ENCODE measurements around the gene NEDD9.

Gene NEDD9

DNA sequence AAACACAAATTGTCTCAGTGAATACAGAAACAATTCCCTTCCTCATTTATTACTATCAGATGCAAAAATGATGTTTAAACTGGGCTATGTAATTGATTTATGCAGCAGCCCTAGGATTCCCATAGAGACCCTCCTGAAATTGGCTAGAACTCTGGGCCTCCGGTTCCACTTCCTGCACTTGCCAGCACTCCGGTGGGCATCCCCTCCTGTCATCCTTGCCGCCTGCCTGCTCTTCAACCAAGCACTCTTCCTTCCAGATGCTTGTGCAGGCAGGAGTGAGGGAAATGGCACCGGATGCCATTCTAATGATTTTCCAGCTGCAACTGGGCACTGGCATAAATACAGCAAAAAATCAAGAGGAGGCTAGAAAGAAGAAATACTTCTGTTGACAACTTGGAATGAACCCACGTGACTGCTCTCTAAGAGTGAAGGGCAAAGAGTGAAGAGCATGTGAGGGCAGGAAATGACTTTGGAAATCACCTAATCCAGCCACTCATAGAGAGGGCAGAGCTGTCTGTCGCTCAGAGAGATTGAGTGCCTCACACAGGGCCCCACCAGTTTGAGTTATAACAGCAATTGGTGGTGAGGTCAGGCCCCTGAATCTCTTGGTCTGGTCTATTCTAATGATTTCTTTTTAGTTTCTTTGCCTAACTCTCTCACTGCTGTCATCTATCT lies 3.7 kb upstream of the NEDD9 start:
- no peak for DNase-seq (ENCODE audit: low read depth in 1 of 2, low spot score in 1 of 2)

DNA sequence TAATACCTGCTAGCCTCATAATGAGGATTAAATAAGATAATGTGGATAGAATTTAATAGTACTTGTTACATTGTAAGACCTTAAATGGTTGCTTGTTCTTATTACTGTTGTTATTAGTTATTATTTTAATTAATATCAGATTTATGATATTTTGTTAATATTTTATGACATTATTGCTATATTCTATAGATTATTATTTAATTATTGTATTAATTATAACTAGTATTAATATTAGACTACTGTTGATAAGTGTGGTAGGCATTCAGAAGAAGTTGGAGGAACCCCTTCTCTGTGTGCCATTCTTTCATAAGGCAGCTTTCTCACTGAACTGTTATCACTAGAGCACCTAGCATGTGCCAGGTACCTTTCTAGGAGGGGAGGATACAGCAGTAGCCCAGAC lies 2.6 kb upstream of the NEDD9 start:
- DNase-seq (ENCODE audit: low read depth in 1 of 2, low spot score in 1 of 2) = no peak

DNA sequence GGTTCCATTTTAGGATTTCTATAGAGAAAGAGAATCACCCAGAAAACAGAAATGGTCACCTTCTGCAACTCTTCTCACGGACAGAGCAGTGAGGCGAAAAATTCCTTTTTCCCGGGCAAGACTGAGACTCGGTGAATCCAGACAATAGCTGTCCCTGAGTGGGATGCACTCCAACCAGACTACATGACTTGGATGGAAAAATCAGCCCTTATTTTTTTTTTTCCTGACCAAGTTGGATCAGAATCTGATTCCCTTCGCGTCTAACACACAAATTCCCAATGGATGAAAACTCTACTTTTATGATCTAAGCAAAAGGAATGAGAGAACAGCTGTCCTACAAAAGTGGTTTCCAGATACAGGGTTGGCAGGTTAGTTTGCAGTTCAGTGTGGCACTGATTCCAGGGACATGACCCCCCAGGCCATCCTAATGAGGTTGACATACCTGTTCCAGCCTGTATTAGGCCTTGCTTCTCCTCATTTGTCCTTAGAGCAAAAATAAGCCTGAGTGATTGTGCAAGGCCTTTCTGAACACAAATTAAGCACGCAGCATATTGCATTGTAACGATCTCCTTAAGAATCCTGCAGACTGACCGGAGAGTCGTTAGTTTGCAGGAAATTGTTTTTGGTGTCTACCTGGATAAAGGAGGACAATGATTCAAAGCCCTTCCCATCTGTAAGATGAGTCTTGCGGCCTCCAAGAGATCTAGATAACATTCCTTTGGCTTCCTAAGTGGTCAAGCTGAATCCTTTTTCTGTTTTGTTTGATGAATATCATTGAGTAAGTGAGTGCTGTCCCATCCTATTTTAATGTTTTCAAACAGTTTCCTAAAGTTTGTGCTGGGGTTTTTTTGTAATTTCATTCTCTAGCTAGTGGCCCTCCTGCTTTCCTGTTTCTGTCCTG lies 1.5 kb upstream of the NEDD9 start:
- DNase-seq (ENCODE audit: low read depth in 1 of 2, low spot score in 1 of 2) = no peak

DNA sequence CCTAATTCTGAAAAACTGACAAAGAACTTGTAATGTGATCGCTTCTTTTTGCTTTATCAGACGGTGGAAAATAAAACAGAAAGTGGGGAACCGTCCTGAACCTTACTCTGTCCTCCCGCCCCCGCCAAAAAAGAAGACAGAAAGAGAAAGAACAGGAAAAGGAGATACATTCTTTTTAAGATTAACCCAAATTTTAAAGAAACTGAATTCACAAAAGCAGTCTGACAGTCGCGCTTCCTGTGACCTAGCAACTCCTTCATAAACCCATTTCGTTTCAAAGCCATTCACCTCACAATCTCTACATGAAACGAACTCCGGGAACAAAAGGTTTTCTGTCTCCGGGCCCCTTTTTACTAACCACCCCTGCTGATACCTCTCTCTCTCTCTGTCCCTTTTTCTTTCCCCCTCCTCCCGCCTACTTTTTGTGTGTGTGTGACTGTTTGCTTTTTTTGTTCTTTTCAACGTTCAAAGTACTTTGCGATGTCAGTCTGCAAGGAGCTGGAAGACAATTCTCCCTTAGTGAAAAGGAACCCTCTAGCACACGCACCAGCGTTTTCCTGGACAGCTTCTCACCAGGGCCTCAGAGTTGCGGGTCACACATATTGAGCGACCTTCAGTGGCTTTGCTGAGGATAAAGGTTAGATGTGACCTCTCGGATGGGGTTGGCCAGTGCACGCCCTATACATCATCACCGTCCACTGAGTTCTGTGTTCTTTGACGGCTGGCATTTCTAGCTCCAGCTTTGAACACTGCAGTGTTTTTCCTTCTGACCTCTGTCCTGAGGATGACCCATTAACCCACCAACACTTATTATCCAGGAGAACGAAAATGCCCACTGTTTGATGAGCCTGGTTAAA lies 530 bp upstream of the NEDD9 start:
- no peak for DNase-seq (ENCODE audit: low read depth in 1 of 2, low spot score in 1 of 2)

DNA sequence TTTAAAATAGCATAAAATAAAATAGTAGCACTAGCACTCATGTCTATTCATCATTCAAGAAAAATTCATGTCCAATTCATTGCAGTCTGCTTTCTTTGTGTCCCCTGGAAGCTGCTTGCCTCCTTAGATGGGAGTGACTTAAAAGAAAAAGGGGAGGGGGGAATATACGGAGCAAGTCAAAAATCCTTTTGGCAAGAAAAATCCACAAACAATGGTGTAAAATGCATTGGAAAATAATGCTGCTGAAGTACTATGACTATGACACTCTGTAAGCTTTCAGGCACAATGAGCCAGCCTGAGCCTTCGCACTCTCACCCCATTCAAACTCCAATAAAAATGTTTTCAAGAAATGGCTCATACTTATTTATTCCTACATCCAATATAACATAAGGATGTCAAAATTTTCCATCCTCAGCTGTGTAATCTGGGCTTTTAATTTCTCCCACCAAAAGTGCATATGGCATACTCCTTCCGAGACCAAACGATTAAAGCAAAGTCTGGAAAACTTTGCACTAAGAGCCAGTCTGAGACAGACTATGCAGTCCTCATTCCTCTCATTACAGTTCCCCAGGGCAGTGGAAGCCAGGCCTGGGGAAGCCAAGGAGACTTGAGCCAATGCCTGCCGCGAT lies 790 bp downstream of the NEDD9 start:
- DNase-seq (ENCODE audit: low read depth in 1 of 2, low spot score in 1 of 2) = no peak

DNA sequence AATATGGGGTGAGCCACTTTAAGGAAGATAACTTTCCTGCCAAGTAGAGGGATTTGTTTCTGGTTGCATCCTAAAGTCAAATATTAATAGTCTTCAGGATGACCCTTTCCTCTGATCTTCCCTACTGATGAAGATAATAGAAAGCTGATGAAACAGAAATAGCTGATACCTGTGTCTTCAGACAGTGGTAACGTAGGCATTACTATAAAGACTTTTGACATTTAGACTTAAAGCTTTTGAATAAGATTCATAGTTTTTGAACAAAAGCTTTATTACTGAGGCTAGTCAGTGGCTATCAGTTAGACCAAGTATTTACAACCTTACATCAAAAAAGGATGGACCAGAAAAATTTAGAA lies 1.4 kb downstream of the NEDD9 start:
- DNase-seq (ENCODE audit: low read depth in 1 of 2, low spot score in 1 of 2) = no peak

DNA sequence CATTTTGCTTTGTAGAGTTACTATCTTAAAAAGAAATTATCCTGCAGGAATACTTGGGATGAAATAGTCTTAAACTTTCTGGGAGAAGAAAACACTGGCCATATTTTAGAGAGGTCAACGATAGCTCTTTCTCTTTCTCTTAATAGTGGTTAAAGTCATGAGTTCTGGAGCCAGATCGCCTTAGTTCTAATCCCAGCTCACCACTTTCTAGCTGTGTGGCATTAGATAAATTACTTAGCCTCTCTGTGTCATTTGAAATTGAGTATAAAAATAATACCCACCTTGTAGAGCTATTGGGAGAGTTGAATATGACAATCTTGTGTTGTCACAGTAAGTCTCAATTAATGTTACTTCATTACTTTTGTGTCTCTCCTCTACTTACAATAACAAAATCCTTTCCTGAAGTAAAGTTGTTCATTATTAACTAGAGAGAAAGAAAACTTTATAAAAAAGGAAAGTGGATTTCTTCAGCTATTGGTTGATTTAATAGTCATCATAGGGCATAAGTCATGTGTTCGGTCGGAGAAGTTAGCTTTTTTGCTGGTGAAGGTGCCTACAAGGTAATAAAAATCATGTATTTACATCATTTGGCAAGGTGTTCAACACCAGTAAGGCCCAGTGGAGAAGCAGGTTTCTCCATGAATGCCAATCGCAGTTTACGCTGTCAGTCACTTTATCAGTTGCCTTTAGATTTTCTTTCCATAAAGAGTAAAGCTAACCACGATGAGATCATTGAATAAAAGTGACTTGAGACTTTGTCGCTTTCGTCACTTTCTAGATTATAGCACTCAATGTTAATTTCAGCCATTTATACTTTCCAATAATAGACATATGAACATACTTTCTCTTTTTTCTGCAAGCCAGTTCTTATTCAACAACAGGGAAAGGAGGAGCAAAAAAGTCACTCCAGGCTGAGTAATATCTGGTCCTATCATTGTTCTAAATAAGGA lies 2.0 kb downstream of the NEDD9 start:
- no peak for DNase-seq (ENCODE audit: low read depth in 1 of 2, low spot score in 1 of 2)

DNA sequence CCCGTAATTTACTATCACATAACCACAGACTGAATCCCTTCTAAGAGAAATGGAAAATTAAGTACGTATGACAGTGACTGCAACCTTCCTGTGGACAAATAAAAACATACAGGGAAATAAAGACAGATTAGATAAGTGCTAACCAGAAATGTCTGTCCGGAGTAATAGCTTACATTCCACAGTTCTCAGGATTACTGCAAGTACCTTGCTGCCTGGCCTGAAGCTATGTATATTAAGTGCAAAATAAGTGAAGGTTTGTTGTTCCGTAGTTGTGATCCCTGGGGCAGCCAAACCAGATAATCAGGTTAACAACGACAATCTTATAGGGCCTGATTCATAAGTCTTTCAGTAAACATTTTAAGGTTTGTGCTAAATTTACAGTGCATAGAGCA lies 2.8 kb downstream of the NEDD9 start:
- DNase-seq (ENCODE audit: low read depth in 1 of 2, low spot score in 1 of 2) = no peak

DNA sequence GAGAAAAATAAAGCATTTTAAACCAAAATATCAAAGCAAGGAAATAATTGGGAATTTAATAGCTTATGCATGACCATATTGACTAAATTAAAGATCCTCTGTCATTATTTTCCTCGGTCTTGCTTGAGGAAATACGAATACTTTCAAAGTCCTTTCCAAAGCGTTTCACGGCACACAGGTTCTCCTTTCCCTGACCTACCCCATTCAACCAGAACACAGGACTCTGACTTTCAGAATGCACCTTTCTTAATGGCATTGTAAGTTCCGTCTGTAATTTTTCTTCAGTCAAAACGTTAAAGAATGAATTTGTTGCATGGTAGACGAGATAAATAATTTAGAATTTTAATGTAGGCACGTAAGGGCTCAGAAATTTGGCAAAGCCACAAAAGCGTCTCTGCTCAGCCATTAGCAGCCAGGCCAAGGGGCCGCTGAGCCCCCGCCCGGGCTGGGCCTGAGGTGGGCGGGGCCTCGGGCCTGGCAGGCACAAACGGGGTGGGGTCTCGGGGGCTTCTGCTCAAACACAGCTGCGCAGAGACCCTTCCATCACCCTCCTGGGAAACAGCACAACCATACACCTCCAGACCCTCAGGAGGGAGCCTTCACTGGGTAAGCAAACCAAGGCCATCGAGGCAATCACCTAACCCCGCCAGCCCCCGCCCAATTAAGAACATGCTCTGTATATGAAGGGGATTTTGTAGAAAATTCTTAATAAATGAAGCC lies 3.4 kb downstream of the NEDD9 start:
- no peak for DNase-seq (ENCODE audit: low read depth in 1 of 2, low spot score in 1 of 2)

DNA sequence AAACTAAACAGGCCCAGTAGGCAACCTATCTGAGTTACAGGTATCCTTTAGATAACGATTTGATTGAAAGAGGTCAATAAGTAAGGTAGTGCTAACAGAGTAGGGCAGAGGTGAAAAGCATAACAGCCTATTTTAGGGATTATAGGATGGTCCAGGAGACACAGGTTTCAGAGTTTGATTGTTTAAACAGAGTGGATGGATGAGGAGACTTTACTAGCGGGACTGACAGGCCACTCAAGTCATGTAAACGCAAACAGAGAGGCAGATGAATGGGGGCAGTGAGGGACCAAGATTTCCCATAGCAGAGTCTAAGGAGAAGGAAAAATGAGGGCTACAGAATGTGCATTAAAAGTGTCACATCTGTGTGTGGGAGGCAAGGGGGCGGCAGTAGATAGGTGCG lies 4.8 kb downstream of the NEDD9 start:
- DNase-seq (ENCODE audit: low read depth in 1 of 2, low spot score in 1 of 2) = no peak

DNA sequence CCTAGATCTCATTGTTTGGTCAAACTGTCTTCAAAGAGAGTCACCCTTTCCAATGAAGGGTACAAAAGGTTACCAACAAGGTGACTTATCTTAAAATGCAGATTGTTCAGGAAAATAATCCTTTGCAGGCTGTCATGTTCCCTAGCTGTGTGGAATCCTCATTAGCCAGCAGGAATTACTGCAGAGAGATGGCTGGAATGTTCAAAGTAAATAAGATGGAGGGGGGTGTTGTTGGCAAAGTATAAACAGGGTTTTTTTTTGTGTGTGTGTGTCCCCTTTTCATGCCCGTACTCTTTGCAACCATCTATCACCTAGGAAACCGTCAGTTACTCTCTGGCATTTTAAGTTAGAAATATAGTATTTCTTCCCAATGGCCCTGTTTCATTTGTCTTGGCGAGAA lies 6.5 kb downstream of the NEDD9 start:
- DNase-seq (ENCODE audit: low read depth in 1 of 2, low spot score in 1 of 2) = no peak

DNA sequence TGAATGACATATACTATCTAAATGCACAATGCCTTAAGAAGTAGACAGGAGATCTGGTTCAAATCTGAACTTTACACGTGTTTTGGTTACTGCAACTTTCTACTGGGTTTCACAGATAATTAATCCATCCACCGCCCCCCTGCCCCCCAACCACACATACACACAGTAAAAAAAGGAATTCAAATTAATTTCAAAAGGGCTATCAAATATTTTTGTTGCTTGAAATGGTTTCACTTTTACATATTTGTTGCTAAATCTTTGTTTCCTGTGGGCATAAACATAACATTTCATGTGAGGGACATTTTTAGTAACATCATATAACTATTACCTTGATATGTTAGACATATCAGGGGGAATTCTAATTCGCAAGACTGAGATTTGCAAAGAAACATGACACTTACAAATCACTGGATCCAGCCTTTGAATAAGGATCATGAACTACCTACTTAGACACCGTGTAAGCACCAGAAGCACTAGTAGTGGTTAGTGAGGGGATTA lies 7.5 kb downstream of the NEDD9 start:
- no peak for DNase-seq (ENCODE audit: low read depth in 1 of 2, low spot score in 1 of 2)

DNA sequence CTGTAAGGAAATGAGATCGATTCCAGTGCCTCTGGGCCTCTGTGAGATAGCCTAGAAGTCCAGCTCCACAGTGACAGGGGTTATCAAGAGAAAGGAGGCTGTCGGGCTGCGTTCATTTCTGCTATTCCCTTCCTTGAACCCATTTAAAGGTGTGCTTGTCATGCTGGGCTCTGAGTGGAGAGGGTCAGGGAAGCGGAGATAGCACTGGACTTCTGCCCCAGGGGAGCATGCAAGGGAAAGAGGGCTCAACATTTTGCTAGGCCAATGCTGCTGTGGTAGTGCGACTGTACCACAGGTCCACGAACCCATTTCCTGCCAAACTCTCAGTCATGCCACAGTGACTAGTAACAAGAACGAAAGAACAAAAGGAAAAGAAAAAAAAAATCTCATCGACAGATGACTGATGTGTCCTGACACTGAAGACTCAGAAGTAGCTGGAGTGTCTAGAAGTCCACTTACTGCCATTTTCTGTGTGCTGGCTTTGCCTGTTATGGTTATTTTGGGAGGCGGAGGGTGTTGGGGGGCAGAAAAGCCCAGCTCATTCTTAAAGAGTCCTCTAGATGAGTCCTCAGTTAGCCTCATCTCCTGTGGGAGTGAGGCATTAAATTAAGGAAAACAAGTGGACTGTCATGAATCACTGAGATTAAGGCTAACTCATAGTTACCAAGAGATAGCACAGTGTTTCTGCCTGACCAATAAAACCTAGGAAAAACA lies 8.1 kb downstream of the NEDD9 start:
- DNase-seq (ENCODE audit: low read depth in 1 of 2, low spot score in 1 of 2) = peak in 1 of 2 donors; percentile 11

DNA sequence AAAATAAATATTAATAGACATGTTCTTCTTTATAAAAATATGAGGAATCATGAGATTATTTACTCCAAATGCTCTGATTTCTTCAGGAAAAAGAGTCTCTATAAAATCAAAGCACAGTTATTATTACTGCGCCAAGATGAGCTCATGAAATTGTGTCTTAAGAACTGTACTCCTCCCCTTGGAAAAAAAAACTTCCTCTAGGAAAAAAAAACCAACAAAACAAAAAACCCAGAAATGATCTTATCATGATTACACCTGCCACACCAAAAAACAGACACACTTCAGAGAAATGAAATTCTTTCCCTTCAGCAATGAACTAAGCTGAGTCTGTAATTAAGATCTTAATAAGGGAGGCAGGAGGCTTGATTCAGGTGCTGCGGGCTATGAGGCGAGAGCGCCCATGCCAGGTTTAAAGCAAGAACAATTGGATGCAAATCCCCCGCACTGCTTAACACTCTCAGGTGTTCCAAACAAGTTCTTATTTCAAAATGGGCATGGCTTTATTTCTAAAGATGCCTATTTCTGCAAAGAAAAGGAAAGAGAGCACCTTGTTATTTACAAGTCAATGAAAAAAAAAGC lies 9.1 kb downstream of the NEDD9 start:
- no peak for DNase-seq (ENCODE audit: low read depth in 1 of 2, low spot score in 1 of 2)

DNA sequence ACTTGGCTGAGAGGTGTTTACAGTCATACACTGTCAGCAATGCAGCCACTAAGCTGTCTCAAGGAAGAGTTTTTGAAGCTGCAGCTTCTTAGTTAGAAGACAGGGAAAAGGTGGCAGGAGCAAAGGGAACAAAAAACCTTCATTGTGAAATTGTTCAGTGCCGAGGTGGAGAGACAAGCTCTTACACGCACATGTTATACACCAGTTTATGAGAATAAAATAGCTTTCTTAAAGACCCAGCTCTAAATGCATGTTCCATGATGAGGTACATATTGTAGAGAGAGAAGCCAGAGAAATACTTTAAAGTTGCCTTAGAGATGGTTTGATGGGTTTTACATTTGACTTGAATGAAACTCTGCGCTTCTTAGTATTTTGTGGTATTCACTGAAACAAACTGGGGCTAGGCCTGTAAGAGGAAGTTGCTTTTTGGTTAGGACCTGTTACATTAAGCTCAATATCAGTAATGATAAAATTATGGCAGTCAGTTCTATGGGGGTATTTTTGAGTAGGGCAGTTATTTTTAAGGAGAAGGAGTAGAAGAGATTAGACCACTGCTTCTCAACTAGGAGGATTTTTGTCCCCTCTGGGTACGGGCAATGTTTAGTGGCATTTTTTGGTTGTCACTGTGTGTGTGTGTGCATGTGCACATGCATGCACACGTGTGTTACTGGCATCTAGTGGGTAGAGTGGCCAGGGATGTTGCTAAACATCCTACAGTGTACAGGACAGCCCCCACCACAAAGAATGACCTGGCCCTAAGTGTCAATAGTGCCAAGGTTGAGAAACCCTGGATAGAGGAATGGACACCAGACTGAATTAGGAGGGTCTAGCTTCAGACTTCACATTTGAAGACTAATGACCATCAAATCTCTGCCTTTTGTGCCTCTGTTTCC lies 9.8 kb downstream of the NEDD9 start:
- DNase-seq (ENCODE audit: low read depth in 1 of 2, low spot score in 1 of 2) = no peak

DNA sequence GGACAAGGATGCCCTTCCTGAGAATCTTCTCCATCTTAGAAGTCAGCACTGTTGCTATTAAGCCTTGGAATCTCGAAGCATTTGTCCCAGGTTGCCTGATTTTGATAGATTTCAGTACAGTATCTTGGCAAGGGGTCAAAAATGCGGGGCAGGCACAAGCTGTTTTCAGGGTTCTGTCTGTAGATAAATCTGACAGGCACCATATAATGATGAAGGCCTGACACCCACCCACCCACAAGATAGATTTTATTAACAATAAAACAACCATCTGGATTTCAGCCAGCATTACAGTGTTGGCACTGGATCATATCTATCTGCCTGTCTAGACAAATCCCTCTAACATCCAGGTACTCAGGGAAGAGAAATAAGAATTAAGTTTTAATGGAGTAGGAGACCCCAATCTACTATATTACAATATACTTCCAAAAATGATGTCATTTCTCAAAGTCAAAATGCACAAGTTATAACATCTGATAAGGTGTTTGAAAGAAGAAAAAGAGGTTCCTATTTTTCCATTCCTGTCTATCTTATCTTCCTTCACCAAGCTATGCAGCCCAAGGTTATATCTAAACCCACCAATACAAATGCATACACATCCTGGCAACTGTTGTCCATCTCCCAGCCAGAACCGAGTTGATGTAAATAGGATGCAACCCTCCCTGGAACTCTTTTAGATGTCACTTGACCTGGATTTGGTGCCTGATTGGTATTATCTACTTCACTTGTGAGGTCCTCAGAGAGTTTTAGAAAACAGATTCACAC lies 10.7 kb downstream of the NEDD9 start:
- DNase-seq (ENCODE audit: low read depth in 1 of 2, low spot score in 1 of 2) = no peak

DNA sequence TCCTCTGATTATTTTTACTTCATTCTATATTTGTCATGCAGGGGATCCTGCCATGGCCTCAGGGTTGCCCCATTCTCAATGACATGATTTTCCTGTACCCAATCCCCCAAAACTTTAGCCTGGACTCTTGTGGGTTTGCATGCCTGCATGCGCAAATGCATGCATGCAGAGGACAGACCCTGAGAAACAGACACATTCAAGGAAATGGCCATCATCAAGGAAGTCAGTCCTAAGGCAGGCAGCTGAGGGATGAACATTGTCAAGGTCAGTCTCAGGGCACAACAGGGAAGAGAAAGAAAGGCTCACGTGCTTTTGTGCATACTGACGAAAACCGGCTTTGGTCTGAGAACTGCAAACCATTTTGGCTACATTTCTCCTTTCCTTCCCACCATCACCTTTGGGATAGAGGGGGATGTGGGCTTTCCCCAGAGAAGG lies 13.1 kb downstream of the NEDD9 start:
- no peak for DNase-seq (ENCODE audit: low read depth in 1 of 2, low spot score in 1 of 2)
